Activated naive CD4-positive, alpha-beta T cell treated with anti-CD3 and anti-CD28 coated beads, Interleukin-2, amount 50 U/mL, for 24 hours (primary cell): ENCODE measurements around the gene UBAC2.
"Not testable (repeated sequence)": the region's sequence is repeated elsewhere in the genome, so short reads cannot be mapped to it uniquely, and the experiment has no call there.

Experiments
- H3K27ac Mint-ChIP-seq: one replicate; pipeline ENCODE4 v1.8.0; 2021; ENCODE audit warnings: mild to moderate bottlenecking, mixed read lengths
- H3K27me3 Mint-ChIP-seq: one replicate; pipeline ENCODE4 v1.8.0; 2021; ENCODE audit warnings: mixed read lengths
- H3K36me3 Mint-ChIP-seq: one replicate; pipeline ENCODE4 v1.8.0; 2021; ENCODE audit warnings: mixed read lengths
- H3K4me1 Mint-ChIP-seq: one replicate; pipeline ENCODE4 v1.8.0; 2021; ENCODE audit warnings: mixed read lengths
- H3K4me3 Mint-ChIP-seq: one replicate; pipeline ENCODE4 v1.8.0; 2021; ENCODE audit warnings: mild to moderate bottlenecking, mixed read lengths
- H3K9me3 Mint-ChIP-seq: one replicate; pipeline ENCODE4 v1.8.0; 2021; ENCODE audit warnings: mixed read lengths

Gene UBAC2

DNA sequence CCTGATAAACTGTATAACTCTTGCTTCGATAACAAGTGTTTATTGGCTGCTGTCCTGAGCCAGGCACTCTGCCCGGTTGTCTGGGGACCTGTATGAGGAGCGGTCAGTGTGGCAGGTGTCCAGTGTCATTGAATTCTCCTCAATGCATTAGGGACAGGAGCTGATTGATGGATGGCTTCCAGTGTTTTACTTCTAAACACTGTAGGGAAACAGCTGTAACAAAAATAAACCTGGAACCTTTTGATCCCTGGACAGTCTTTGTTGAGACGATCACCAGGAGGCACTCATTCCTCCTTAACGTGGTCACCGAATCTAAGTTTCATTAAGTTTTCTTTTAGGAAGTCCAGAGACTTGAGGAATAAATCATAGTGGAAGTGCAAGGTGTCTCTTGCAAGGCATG, 17.9 kb downstream of the UBAC2 start:
- H3K4me3 Mint-ChIP-seq = peak overlapping the region; percentile 78

GRCh38 chr13:99218969-99219368, 18.3 kb downstream of the UBAC2 start:
- H3K36me3 Mint-ChIP-seq = peaks cover 11% of the 10 kb centered on the region
- H3K27ac Mint-ChIP-seq = peak overlapping the region; percentile 97
- no peaks in the 10 kb centered on the region for H3K9me3 Mint-ChIP-seq
- no peaks in the 10 kb centered on the region for H3K27me3 Mint-ChIP-seq
- H3K4me3 Mint-ChIP-seq = peak overlapping the region; percentile 78
- peaks cover 94% of the 10 kb centered on the region for H3K4me1 Mint-ChIP-seq

More for the DNA sequence above, 17.9 kb downstream of the UBAC2 start:
- peaks cover 91% of the 10 kb centered on the region for H3K4me1 Mint-ChIP-seq
- H3K27me3 Mint-ChIP-seq = no peaks in the 10 kb centered on the region
- H3K36me3 Mint-ChIP-seq = peaks cover 10% of the 10 kb centered on the region
- H3K27ac Mint-ChIP-seq = peak overlapping the region; percentile 97
- H3K9me3 Mint-ChIP-seq = no peaks in the 10 kb centered on the region

- no peaks in the 10 kb centered on the region for H3K9me3 Mint-ChIP-seq
- peaks cover 94% of the 10 kb centered on the region for H3K4me1 Mint-ChIP-seq
- peak overlapping the region; percentile 93 for H3K27ac Mint-ChIP-seq
- peak overlapping the region; percentile 56 for H3K4me3 Mint-ChIP-seq
- H3K27me3 Mint-ChIP-seq = no peaks in the 10 kb centered on the region
- peaks cover 9% of the 10 kb centered on the region for H3K36me3 Mint-ChIP-seq
Measured at GRCh38 chr13:99220199-99220935, 19.7 kb downstream of the UBAC2 start.

GRCh38 chr13:99221567-99222239, 21.0 kb downstream of the UBAC2 start:
- Mint-ChIP-seq H3K9me3 (no peaks in the 10 kb centered on the region), H3K36me3 (peaks cover 9% of the 10 kb centered on the region), H3K27me3 (no peaks in the 10 kb centered on the region), H3K4me1 (peaks cover 96% of the 10 kb centered on the region), H3K27ac (peak overlapping the region; percentile 93), H3K4me3 (peak overlapping the region; percentile 31)

DNA sequence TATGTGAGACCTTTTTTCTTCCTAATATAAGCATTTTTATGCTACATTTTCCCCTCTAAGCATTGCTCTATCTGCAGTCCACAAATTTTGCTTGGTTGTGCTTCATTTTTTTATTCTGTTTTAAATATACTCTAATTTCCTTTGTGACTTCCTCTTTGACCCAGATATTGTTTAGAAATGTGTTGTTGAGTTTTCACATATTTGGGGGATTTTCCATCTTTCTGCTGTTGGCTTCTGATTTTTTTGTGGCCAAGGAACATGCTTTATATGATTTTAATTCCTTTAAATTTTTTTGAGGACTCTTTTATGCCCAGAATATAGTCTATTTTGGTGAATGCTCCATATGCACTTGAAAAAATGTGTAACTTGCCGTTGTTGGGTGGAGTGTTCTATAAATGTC, 22.9 kb downstream of the UBAC2 start:
- Mint-ChIP-seq H3K27ac (peak overlapping the region; percentile 85), H3K27me3 (no peaks in the 10 kb centered on the region), H3K4me1 (peaks cover 92% of the 10 kb centered on the region), H3K36me3 (peaks cover 11% of the 10 kb centered on the region), H3K4me3 (peak overlapping the region; percentile 34), H3K9me3 (no peaks in the 10 kb centered on the region)

DNA sequence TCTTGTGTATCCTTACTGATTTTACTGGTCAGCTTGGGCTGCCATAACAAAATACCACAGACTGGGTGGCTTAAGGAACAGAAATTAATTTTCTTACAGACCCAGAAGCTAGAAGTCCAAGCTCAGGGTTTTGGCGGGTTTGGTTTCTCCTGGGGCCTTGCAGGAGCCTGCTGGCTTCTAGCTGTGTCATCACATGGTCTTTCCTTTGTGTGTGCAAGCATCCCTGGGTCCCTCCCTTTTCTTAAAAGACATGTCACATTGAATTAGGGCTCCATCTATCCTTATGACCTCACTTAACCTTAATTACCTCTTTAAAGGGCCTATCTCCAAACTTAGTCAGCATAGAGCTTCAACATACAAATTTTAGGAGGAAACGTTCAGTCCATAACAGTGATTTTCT, 23.4 kb downstream of the UBAC2 start:
- peak overlapping the region; percentile 82 for H3K27ac Mint-ChIP-seq
- no peaks in the 10 kb centered on the region for H3K9me3 Mint-ChIP-seq
- H3K27me3 Mint-ChIP-seq = no peaks in the 10 kb centered on the region
- H3K4me1 Mint-ChIP-seq = peaks cover 92% of the 10 kb centered on the region
- H3K36me3 Mint-ChIP-seq = peaks cover 11% of the 10 kb centered on the region
- peak overlapping the region; percentile 34 for H3K4me3 Mint-ChIP-seq

DNA sequence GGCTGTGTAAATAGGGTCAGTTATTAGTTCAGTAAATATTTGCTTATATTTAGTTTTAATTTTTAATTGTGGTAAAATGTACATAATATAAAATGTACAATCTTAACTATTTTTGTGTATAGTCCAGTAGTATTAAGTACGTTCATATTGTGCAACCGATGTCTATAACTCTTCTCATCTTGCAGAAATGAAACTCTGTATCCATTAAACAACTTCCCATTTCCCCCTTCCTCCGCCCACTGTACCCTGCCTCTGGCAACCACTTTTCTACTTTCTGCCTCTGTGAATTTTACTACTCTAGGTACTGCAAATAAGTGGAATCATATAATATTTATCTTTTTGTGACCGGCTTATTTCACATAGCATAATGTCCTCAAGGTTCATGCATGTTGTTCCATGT, 24.4 kb downstream of the UBAC2 start:
- Mint-ChIP-seq H3K4me3 (no peak overlapping the region), H3K27me3 (no peaks in the 10 kb centered on the region), H3K4me1 (peaks cover 94% of the 10 kb centered on the region), H3K36me3 (peaks cover 11% of the 10 kb centered on the region), H3K9me3 (no peaks in the 10 kb centered on the region), H3K27ac (no peak overlapping the region)

DNA sequence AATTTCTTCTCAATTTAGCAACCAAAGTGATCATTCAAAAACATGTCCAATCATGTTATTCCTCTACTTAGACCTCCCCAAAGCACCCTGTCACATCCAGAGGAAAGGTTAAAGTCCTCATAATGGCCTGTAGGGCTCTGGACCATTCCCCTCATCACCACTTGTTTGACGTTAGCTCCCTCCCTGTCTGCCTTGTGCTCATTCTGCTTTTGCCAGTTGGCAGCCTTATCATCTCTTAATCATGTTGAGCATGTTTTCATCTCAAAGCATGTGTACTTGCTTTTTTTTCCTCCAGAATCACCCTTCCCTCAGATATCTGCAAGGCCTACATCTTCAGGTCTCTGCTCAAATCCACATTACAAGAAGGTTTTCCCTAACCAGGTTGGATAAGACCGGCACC, 25.9 kb downstream of the UBAC2 start:
- Mint-ChIP-seq H3K9me3 (no peaks in the 10 kb centered on the region), H3K27ac (peak overlapping the region; percentile 46), H3K4me3 (peak overlapping the region; percentile 5), H3K4me1 (peaks cover 92% of the 10 kb centered on the region), H3K36me3 (peaks cover 11% of the 10 kb centered on the region), H3K27me3 (no peaks in the 10 kb centered on the region)

DNA sequence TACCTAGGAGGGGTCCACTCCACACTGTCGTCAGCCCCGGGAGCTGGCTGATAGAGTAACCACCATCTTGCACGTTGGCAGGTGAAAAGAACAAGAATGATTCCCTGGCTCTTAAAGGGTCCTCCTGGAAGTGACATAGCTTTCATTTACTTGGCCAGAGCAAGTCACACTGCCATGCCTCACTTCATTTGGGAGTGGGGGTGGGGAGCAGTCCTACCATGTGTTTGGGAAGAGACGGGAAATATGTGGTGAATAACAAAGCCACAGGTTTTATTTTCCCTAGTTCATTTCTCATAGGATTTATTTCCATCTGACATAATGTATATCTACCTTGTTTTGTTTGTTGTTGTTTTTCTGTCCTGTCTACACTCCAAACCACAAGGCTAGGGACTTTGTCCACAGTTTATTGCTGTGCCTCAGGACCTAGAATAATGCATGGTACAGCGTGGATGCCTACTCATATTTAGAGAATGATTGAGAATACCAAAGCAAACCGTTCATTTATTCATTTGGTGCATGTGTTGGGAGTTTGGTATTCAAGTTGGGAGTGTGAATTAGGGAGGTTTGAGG, 26.8 kb downstream of the UBAC2 start:
- peaks cover 89% of the 10 kb centered on the region for H3K4me1 Mint-ChIP-seq
- H3K36me3 Mint-ChIP-seq = peaks cover 13% of the 10 kb centered on the region
- H3K27me3 Mint-ChIP-seq = no peaks in the 10 kb centered on the region
- peak overlapping the region; percentile 65 for H3K4me3 Mint-ChIP-seq
- no peaks in the 10 kb centered on the region for H3K9me3 Mint-ChIP-seq
- peak overlapping the region; percentile 21 for H3K27ac Mint-ChIP-seq

- Mint-ChIP-seq H3K36me3 (peaks cover 13% of the 10 kb centered on the region), H3K27ac (peak overlapping the region; percentile 30), H3K9me3 (no peaks in the 10 kb centered on the region), H3K4me3 (peak overlapping the region; percentile 78), H3K4me1 (peaks cover 82% of the 10 kb centered on the region), H3K27me3 (no peaks in the 10 kb centered on the region)
Measured at GRCh38 chr13:99227909-99228688, 27.4 kb downstream of the UBAC2 start.

- H3K4me3 Mint-ChIP-seq = peak overlapping the region; percentile 78
- H3K9me3 Mint-ChIP-seq = no peaks in the 10 kb centered on the region
- H3K27ac Mint-ChIP-seq = peak overlapping the region; percentile 30
- H3K27me3 Mint-ChIP-seq = no peaks in the 10 kb centered on the region
- H3K4me1 Mint-ChIP-seq = peaks cover 79% of the 10 kb centered on the region
- H3K36me3 Mint-ChIP-seq = peaks cover 7% of the 10 kb centered on the region
Measured at GRCh38 chr13:99228737-99229691, 28.4 kb downstream of the UBAC2 start.

DNA sequence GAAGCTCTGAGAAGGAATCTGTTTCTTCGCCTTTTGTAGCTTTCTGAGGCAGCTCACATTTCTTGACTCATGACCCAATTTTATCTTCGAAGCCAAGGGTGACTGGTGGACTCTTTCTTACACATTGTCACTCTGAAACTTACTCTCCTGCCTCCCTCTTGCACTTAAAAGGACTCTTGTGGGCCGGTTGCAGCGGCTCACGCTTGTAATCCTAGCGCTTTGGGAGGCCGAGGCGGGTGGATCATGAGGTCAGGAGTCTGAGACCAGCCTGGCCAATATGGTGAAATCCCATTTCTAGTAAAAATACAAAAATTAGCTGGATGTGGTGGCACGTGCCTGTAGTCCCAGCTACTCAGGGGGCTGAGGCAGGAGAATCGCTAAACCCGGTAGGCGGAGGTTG, 29.9 kb downstream of the UBAC2 start:
- not testable (repeated sequence) for H3K27me3 Mint-ChIP-seq, H3K36me3 Mint-ChIP-seq, H3K9me3 Mint-ChIP-seq, H3K4me3 Mint-ChIP-seq, H3K27ac Mint-ChIP-seq
- peaks cover 76% of the 10 kb centered on the region for H3K4me1 Mint-ChIP-seq

GRCh38 chr13:99230991-99231390, 30.3 kb downstream of the UBAC2 start:
- Mint-ChIP-seq H3K27ac (no peak overlapping the region), H3K4me3 (no peak overlapping the region), H3K27me3 (no peaks in the 10 kb centered on the region), H3K36me3 (peaks cover 9% of the 10 kb centered on the region), H3K9me3 (no peaks in the 10 kb centered on the region), H3K4me1 (peaks cover 76% of the 10 kb centered on the region)

DNA sequence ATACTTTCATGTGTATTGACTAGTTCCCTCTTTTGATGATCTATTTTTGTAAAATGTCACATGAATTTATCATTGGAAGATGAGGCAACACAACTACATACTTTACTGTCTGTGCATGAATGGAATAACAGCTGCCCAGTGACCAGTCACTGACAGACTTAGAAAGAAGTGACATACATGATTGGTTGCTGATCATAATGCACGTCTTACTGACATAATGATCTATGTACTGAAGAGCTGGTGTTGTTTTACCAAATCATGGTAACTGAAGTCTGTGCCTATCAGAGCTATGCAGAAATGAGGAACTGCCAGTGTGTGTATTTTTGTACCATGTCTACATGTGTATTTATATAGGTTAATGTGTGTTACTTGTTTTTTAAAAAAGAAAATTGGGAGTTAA, 31.1 kb downstream of the UBAC2 start:
- Mint-ChIP-seq H3K4me3 (peak overlapping the region; percentile 21), H3K27ac (peak overlapping the region; percentile 53), H3K27me3 (no peaks in the 10 kb centered on the region), H3K36me3 (peaks cover 11% of the 10 kb centered on the region), H3K4me1 (peaks cover 76% of the 10 kb centered on the region), H3K9me3 (no peaks in the 10 kb centered on the region)
